PFSK-1 (cell line): ENCODE results near the gene GPR141.

Experiments used
- POLR2AphosphoS5 ChIP-seq: IDR thresholded peaks from 2 replicates; pipeline ENCODE4 v1.6.1; 2012; ENCODE audit warnings: low read depth, mild to moderate bottlenecking, control low read depth, low read length, moderate library complexity
- TAF1 ChIP-seq: IDR thresholded peaks from 2 replicates; pipeline ENCODE4 v1.6.1; 2012; ENCODE audit warnings: low read length, control low read depth, borderline replicate concordance; ENCODE audit not compliant: insufficient read depth

GRCh38 chr7:37642028-37642540, 41.5 kb upstream of the GPR141 start:
- TF ChIP-seq POLR2AphosphoS5 (no peak), TAF1 (no peak)
